ENCODE data around the gene C10orf53. TPM values are rescaled to one million over a fixed set of nuclear protein-coding genes. Genes with fewer than 3 reads are reported as not detected.

C10orf53 gene
- total and polyA plus RNA-seq, 10 of the 15 experiments (the other 5 are each of a cell fraction or from before 2014, with no cell fraction given): not detected

- intact Hi-C loops (cut with micrococcal nuclease; ENCODE audit: unreplicated experiment): no loop called here
- CTCF ChIA-PET: interaction anchor here (1.6 kb wide), 1 partner anchor 10 kb away, joined by 5 read pairs; no protein-coding TSS in a partner anchor
Measured at GRCh38 chr10:49709934-49710333, 30.5 kb downstream of the C10orf53 start.

More at GRCh38 chr10:49709934-49710333, 30.5 kb downstream of the C10orf53 start:
- ChIA-PET SMC1A (ENCODE audit: uncharacterized antibody, unreplicated experiment) (no interaction called here), RAD21 (ENCODE audit: unreplicated experiment) (no interaction called here), POLR2A (no interaction called here)
- no TSS peak for BruUV-seq (replicated peaks)
- Histone ChIP-seq H3K9ac (ENCODE audit: control insufficient read depth, insufficient read depth, low read length) (no peak overlapping the region), H2AFZ (ENCODE audit: control insufficient read depth, low read depth, low read length) (no peak overlapping the region), H3K27ac (ENCODE audit: control insufficient read depth, insufficient read depth) (no peak overlapping the region), H3K9me3 (replicated peaks; ENCODE audit: control insufficient read depth, insufficient read depth, low read length) (no peaks in the 10 kb centered on the region), H4K20me1 (ENCODE audit: control insufficient read depth, insufficient read depth) (no peaks in the 10 kb centered on the region), H3K4me2 (ENCODE audit: control insufficient read depth, insufficient read depth) (no peak overlapping the region), H3K27me3 (replicated peaks in 1 of 2; ENCODE audit: control insufficient read depth in 2 of 2, insufficient read depth in 2 of 2, low read length in 1 of 2) (no peaks in the 10 kb centered on the region), H3K4me1 (ENCODE audit: control insufficient read depth, insufficient read depth, low read length) (no peaks in the 10 kb centered on the region), H3K36me3 (ENCODE audit: control insufficient read depth in 2 of 2, insufficient read depth in 2 of 2, low read length in 1 of 2) (no peaks in the 10 kb centered on the region), H3K4me3 (no peak overlapping the region), H3K79me2 (ENCODE audit: control insufficient read depth, insufficient read depth, low read length) (no peaks in the 10 kb centered on the region)
- no peak for FAIRE-seq
- 7% methylated on average over 5 of the region's 5 CpGs for WGBS (ENCODE audit: insufficient coverage, insufficient replicate concordance, low lambda C conversion rate, missing lambda C conversion rate)
- DNase-seq (ENCODE audit: low read depth, low spot score): no peak
- no peak for ATAC-seq
- in situ Hi-C loops (cut with MboI): no loop called here
- no peak for TF ChIP-seq POLR2AphosphoS2 (IDR thresholded peaks at IDR 0.05; ENCODE audit: low read depth, low read length)
- TF ChIP-seq FOXK2 (IDR thresholded peaks at IDR 0.05): no peak
- TF ChIP-seq CTCF (IDR thresholded peaks at IDR 0.05 in 2 of 3, conservative IDR thresholded peaks at IDR 0.05 in 1 of 3; ENCODE audit: control insufficient read depth in 2 of 3, extremely low read depth in 1 of 3, insufficient read depth in 1 of 3, low read depth in 3 of 3, low read length in 3 of 3): no peak
- TF ChIP-seq USF1 (IDR thresholded peaks at IDR 0.05; ENCODE audit: borderline replicate concordance, extremely low read length, insufficient read depth, low read depth, low read length): no peak
- TF ChIP-seq CBFB (IDR thresholded peaks at IDR 0.05; ENCODE audit: low read depth): no peak
- no peak for TF ChIP-seq SP1 (IDR thresholded peaks at IDR 0.05; ENCODE audit: low read depth, low read length)
- TF ChIP-seq E2F4 (IDR thresholded peaks at IDR 0.05; ENCODE audit: low read depth, low read length): no peak
- no peak for TF ChIP-seq IKZF1 (conservative IDR thresholded peaks at IDR 0.05)
- no peak for TF ChIP-seq CHD1 (IDR thresholded peaks at IDR 0.05; ENCODE audit: low read depth, low read length)
- no peak for TF ChIP-seq CBX3 (IDR thresholded peaks at IDR 0.05; ENCODE audit: borderline replicate concordance, low read depth)
- no peak for TF ChIP-seq WRNIP1 (IDR thresholded peaks at IDR 0.05; ENCODE audit: borderline replicate concordance, low read depth, low read length)
- TF ChIP-seq NFYB (IDR thresholded peaks at IDR 0.05; ENCODE audit: insufficient read depth, low read depth, low read length): no peak
- no peak for TF ChIP-seq SREBF2 (IDR thresholded peaks at IDR 0.05; ENCODE audit: low read length)
- TF ChIP-seq SMAD5 (IDR thresholded peaks at IDR 0.05; ENCODE audit: low read depth): no peak
- TF ChIP-seq NFXL1 (IDR thresholded peaks at IDR 0.05; ENCODE audit: borderline replicate concordance): no peak
- TF ChIP-seq HDGF (IDR thresholded peaks at IDR 0.05): no peak
- TF ChIP-seq E4F1 (IDR thresholded peaks at IDR 0.05; ENCODE audit: borderline replicate concordance, partially characterized antibody): no peak

All from GM12878 (cell line).